ENCODE data around the gene TNPO2.
"Not testable (repeated sequence)": the region's sequence is repeated elsewhere in the genome, so short reads cannot be mapped to it uniquely, and the experiment has no call there.

TNPO2 gene

DNA sequence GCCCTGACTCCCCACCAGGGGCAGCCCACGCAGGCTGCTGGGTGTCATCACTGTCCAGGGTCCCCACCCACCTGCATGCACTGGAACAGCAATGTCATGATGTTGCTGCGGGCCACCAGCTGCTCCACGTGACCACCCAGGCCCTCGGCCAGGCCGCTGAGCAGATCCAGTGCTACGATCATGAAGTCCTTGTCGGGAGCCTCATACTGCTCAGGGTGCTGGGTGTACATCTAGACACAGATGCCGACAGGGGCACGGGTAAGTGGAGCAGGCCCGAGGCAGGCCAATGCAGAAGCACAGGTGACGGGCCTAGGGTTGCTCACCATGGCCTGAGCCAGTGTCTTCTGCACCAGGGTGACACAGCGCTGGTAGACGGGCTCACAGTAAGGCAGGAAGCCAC lies 18.6 kb downstream of the TNPO2 start:
- no peak for DNase-seq

DNA sequence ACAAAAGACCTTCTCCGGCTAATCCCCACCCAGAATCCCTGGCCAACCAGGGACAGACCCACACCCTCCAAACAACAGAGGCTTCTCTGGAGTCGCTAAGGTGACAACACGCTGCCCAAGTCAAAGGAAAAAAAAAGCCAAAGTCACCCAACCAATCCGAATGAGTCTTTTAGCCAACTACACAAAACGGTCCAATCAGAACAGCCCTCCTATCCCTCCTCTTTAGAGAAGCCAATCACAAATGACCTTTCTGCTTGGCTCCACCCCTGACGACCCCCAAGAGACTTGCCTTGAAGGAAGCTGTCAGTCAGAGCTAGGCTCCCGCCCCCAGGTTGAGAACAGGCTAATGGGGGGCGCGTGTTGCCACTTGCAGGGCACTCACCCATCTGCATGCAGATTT lies 20.7 kb downstream of the TNPO2 start:
- peak; percentile 90 for DNase-seq

DNA sequence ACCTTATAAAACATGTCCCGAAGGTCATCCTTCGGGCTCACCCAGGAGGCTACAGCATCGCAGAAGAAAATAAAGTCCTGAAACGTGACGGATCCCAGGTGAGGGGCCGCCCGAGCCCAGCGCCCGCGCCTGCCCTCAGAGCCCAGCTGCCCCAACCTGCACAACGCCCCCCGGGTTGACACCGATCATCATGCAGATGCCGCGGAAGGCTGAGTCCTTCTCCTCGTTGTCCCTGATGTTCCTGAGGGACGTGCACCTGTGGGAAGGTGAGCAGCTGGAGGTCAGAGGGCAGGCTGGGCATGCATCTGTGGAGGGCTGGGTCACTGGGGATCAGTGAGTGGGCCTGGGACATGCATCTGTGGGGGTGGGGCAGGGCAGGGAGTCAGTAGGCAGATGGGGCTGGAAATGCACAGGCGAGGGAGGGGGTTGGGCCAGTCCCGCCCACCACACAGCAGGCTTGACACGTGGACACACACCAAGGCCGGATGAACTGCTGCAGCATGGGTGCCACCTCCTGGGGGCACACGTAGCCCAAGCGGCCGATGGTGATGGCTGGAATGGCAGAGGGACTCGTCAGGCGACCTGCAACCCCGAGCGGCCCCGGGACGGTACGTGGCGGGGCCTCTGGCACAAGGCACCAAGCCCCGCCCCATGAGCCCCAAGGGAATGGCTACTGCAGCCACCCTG lies 22.0 kb downstream of the TNPO2 start:
- no peak for DNase-seq

DNA sequence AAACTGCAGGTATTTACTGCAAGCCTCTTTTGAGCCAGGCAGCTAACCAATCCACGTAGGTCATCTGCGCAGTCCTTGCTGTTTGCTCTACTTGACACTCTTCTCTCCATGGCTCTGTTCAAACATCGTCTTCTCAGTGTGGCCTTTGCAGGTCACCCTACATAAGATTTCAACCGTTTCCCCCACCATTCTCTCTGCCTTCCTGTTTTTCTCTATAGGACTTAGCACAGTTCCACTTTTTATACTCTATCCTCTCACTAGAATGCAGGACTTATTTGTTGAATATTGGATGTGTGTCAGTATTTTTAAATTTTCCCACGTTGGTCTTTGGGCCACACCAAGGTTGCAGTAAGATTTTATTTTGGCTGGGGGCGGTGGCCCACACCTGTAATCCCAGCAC lies 25.6 kb downstream of the TNPO2 start:
- DNase-seq = no peak

DNA sequence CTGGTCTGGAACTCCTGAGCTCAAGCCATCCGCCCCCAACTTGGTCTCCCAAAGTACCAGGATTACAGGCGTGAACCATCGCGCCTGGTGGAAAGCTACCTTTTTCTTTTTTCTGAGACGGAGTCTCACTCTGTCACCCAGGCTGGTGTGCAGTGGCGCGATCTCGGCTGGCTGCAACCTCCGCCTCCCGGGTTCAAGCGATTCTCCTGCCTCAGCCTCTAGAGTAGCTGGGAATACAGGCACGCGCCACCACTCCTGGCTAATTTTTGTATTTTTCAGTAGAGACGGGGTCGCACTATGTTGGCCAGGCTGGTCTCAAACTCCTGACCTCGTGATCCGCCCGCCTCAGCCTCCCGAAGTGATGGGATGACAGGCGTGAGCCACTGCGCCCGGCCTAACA lies 26.3 kb downstream of the TNPO2 start:
- not testable (repeated sequence) for DNase-seq

DNA sequence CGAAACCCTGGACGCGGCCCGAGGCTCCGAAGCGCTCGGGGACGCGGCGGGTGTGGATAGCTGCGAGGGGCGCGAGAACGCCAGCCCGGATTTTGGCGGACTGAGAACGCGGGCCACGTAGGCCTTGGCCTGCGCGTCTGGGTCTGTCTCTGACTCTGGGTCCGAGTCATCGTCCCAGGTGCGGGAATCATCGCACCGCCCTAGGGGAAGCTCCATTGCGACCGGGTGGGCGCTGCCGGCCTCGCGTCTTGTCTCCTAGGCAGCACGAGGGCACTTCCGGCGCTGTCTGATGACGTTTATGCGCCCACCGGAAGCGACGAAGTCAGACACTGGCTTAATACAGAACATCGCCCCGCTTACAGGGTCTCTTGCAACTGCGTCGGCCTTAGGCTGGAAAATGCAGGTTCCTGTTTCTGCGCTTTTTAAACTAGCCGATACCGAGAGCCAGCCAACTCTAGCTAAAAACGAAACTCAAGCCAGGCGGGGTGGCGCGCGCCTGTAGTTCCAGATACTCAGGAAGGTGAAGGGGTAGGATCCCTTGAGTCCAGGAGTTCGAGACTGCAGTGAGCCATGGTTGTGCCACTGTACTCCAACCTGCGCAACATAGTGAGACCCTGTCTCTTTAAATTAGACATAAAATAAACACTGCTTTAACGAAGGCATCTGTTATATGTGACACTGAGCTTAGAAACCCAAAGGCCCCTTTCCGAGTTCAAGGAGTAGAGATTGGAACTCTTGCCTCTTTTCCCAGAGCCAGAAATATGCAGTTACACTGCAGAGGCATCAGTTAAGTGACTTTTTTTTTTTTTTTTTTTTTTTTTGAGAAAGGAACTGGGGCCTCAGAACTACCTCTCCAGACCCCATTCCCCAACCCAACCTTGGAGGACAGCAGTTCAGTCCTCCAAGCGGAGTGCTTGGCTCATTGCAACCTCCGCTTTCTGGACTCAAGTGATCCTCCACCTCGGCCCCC lies 27.1 kb downstream of the TNPO2 start, which contains the start of gene FBXW9:
Gene FBXW9 (minus strand): TSS at position 266 of the 970 bp plus-strand sequence. CDS start 50 bp downstream, at position 216.
- DNase-seq = peak; percentile 98

DNA sequence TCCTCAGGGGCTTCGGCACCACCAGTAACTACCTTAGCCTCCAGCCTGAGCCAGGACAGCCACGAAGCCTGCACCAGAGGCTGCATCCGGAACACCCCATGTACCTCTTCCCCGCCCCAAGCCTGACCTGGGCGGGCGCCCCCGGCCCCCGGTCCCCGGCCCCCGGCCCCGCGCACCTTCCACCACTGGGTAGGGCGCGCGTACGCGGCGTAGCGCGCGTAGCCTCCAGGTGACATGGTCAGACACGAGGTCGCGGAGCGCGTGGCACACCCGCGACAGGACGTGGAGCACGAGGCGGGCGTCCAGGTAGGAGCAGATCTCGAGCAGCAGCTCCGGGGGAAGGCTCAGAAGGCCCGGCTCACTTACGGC lies 27.8 kb downstream of the TNPO2 start:
- DNase-seq = peak; percentile 44

DNA sequence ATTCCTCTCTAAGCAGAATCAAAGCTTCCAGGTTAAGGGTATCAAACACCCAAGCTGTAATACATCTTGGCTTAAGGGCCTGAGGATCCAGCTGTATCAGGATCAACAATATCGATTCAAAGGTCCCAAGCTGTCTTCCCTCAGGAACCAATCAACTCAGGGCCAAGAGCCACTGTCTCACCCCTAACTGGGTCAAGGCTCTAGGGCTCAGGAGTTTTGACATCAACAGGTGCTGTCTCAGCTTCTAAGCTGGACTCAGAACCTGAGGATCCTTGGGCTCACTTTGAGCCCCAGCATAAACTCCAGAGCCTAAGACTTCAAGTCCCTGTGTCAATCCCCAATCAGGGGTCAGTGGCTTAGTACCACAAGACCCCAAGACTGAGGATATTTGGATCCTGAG lies 28.2 kb downstream of the TNPO2 start:
- DNase-seq = no peak

DNA sequence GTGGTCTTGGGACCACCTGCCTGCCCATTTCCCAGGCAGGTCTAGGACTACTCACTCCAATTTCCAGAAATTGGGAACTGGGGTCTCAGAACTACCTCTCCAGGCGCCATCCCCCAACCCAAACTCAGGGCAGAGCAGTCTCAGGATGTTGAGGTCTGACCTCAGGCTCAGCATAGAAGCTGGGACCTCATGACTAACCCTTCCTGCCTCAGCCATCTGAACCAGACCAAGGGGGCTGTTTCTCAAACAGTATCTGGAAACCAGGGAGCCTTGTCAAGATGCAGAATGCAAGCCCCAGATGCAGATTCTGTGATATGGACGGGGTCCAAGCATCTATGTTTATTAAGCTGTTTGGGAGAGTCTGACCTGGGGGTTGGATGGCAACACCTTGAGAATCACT lies 28.6 kb downstream of the TNPO2 start:
- peak; percentile 45 for DNase-seq

DNA sequence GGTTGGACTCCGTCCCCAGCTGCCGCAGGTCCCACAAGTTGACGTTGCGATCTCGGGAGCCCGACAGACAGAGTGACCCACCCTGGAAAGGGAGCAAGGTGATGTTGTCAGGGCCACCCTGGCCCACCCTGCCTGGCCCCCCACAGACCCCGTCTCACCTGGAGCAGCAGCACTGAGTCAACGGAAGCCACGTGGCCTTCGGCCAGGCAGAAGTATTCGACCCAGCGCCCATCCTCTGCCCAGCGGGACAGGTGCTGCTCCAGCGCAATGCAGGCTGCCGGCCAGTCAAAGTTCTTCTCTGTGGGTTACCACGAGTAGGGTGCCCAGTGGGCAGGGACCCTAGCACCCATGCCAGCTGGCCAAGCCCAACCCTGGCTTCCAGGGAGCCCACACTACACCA lies 29.1 kb downstream of the TNPO2 start:
- DNase-seq = no peak

DNA sequence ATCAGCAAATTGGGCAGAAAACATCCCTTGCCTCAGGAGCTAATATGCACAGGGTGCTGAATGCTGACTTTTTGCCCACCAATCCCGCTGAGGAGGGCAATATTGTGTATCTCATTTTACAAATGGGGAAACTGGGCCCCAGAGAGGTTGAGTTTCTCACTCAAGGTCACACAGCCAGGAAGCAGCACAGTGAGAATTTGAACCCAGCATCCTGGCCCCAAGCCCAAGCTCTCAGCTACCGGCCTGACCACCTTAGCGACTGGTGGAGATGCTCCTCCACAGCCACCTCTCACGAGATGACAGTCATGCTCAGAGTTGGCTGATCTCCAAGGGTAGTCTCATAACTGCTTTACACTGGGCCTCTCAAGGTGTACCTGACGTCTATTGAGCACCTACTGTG lies 30.8 kb downstream of the TNPO2 start:
- no peak for DNase-seq

DNA sequence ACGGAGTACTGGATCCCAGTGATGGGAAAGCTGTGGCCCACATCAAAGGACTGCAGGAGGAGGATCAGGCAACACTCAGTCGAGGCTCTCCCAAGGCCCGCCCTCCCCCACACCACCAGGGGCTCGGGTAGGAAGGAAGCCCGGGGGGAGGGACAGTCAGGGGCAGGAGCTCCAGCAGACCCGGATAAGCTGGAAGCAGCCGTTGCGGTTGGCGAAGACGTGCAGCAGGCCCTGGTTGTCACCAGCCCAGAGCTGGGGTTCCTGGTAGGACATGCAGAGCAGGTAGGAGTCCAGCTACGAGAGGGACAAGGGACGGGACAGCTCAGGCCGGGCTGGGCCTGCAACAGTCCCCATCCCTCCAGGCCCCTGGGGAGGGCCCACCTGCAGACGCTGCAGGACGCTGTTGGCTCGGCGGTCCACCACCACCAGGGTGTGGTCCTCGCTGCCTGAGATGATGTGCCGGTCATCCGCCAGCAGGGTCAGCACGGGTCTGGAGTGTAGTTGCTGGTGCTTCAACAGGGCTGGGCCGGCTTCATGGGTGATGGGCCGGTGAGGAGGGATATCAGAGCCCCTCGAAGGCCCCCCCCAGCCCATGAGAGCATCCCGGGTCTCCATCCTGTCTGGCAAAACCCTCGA lies 34.0 kb downstream of the TNPO2 start:
- DNase-seq = peak; percentile 89

DNA sequence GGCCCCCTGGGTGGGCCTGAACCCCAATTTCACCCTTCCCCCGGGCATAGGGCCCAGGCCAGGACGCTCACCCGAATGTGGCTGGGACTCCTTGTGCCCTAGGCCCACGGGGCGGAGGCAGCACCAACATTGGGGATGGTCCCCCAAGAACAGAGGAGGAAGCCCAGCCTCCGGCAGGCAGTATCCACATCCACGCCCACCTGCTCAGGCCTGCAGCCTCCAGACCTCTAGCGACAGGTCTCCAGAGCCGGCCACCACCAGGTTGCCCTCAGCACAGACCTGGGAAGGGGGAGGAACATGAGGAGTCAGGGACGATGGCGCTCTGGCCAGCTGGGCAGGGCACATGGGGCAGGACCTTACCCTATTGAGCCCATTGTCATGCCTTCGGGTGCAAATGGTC lies 34.7 kb downstream of the TNPO2 start:
- DNase-seq = no peak

DNA sequence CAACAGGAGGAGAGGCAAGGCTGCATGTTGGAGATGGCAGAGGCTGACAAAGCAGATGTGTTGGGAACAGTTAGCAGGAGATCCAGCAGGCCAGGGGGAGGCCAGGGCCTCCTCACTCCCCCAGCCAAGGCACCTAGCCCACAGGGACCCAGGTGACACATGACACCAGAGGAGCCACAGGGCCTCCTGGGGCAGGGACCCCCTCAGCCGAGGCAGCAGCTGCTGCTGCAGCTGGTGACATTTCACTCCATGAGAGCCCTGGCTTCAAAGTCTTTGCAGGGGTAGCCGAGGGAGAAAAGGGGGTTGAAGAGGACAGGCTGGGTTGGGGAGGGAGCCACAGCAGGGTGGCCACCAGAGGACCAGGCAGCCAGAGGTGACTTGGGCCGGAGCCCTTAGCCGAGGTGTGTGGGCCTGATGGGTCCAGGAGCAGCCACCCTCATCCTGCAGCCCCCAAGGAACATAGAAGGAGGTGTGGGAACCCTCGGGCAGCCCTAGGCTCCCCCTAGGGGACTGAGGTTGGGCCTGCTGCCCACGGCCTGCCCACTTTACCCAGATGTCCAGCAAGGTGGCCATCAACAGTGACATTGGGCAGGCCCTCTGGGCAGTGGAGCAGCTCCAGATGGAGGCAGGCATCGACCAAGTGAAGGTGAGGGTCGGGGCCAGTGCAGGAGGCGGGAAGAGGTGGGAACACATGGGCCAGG lies 36.1 kb downstream of the TNPO2 start, which contains the start of gene GNG14:
Gene GNG14 (plus strand): TSS at position 503 of the 701 bp plus-strand sequence. CDS start 51 bp downstream, at position 554.
- DNase-seq = no peak

DNA sequence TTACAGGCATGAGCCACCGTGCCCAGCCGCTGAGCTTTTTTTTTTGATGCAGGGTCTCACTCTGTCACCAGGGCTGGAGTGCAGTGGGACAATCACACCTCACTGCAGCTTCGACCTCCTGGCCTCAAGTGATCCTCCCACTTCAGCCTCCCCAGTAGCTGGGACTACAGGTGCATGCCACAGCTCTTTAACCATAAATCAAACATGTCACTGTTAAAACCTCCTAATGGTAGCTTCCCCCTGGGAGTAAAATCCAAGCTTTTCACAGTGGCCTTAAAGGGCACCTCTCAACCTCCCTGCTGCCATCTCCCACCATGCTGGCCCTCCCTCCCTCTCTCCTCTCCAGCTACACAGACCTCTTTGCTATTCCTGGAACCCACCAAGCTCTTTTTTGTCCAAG lies 37.9 kb downstream of the TNPO2 start:
- no peak for DNase-seq

DNA sequence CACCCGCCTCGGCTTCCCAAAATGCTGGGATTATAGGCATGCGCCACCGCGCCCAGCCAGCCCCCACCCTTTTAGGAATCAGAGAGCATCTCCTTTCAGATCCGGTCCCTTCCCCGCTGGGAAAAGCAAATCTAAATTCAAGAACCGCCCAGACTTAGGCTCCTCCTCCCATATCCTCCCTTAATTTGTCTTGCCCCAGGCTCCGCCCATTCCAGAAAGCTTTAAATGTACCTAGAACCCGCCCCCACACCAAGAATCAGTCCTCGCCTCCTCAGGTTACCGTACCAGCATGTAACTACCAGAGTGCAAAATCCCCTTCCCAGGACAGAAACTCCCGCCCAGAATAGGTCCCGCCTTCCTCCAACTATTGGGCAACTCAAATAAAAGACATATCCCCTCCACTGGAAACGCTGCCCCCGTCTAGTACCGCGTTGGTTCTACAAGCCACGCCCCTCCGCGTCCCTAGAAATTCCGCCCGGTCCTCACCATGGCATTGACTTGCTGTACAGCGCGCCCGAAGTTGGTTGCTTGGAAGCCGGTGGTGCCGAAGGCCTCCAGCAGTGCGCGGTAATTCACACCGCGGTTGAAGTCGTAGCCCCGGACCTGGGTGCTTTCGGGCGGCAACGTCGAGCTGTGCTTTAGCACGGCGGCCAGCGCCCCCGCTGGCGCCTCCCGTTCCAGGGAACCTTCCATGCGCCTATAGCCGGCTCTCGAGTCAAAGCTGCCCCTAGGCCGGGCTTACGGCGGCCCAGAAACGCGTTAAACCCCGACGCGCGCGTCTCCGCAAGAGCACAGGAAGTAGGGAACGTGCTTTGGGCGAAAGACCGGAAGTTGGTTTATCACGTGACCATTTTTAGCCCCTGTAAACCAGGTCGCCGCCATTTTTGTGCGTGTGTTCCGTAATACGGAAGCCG lies 42.4 kb downstream of the TNPO2 start, which contains the start of gene DHPS:
Gene DHPS (minus strand): TSS at position 807 of the 914 bp plus-strand sequence. CDS start 114 bp downstream, at position 693.
- DNase-seq = peak; percentile 99

DNA sequence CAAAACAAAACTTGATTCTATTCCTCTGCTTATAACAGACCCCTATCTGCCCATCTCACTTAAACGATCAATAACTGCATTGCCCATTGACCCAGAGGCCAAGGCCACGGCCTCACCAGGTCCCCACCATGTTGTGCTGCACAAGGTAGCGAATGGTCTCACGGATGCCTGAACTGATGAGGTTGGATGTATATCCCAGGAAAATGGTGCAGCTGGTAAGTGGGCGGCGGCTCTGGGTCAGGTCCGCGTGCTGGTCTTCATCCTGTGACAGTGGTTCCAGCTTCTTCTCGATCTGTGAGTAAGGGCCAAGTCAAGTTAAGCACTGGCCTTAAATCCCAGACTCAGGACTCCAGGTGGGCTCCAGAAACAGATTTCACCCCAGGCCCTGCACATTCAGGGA lies 43.7 kb downstream of the TNPO2 start:
- no peak for DNase-seq

DNA sequence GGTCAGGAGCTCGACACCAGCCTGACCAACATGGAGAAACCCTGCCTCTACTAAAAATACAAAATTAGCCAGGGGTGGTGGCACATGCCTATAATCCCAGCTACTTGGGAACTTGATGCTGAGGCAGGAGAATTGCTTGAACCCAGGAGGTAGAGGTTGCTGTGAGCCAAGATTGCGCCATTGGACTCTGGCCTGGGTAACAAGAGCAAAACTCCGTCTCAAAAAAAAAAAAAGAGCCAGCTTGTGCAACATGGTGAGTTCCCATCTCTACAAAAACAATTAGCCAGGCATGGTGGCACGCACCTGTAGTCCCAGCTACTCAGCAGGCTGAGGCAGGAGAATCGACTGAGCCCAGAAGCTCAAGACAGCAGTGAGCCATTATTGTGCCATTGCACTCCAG lies 45.7 kb downstream of the TNPO2 start:
- DNase-seq = not testable (repeated sequence)

DNA sequence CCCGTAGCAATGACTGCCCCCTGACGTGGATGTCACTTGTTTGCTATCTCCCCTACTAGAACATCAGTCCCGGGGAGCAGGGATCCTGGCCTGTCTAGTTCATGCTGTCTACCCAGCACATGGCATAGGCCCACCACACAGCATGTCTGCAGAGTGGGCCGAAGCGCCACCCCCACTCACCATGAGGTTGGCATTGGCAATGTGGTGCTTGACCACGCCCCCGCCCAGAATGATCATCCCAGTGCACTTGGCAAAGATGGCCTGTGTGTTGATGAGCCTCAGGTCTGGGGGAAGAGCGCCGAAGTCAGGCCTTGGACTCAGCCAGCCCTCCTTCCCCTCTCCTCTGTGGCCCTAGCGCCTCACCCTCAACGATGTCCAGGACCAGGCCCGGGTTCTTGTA lies 46.8 kb downstream of the TNPO2 start:
- no peak for DNase-seq

DNA sequence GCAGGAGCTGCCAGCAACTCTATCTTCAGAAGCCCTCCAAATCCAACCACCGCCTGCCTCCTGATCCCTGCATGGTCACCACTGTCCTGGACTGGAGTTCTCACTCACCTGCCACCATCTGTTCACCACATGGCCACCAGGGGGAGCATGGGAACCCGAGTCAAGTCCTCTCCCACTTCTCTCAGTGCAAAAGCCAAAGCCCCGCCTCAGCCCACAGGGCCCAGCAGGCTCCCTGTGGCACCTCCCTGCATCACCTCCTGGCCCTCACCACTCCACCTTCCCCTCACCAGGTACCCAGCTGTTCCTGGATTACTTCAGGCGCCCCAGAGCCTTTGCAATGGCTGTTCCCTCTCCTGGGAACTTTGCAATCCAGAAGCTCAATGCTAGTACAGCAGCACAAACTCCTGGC lies 47.3 kb downstream of the TNPO2 start:
- DNase-seq = peak; percentile 93

DNA sequence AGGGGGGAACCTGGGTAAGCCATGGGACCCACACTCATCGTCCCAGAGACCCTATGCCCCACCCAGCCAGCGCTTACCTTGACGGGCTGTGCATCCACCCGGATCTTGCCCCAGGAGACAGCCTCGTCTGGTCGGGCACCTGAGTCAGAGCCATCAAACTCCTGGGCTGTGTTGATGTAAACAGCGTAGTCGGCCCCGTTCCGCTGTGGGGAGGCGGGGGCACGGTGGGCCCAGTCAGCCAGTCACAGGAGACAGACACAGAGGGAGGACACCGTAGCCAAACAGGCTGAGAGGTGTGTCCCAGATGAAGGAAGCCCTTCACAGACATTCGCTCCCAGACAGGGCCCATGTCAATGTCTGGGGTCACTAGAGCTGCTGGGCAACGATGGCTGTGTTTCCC lies 47.8 kb downstream of the TNPO2 start:
- DNase-seq = no peak

DNA sequence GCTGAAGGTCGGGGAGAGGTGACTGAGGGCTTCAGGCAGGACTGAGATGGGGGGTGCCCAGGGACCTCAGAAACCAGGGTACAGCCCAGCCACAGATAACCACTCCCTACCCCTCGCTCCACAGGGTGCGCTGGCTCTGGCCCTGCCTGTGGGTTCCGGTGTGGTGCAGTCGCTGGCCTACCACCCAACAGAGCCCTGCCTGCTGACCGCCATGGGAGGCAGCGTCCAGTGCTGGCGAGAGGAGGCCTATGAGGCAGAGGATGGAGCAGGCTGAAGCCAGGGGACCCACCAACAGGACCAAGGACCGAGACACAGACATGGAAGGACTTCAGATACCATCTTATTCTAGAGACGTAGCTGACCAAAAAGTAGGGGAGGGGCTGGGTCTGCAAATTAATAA lies 48.3 kb downstream of the TNPO2 start:
- DNase-seq = no peak

Measured in hematopoietic multipotent progenitor cell treated with erythropoietin and hydrocortisone succinate and interleukin-3 and kit ligand, for 4 days (in vitro differentiated cells).